GM18508 (cell line): ENCODE measurements around the gene CRACDL.
A peak's percentile ranks its signal among the peaks of the same experiment; 100 is the strongest.
"Not testable (repeated sequence)": the region's sequence is repeated elsewhere in the genome, so short reads cannot be mapped to it uniquely, and the experiment has no call there.

ENCODE experiments used
- ATAC-seq: cut with Tn5 transposase; IDR thresholded peaks from one replicate; pipeline ENCODE4 v1.9.1; 2021; ENCODE audit warnings: moderate number of reproducible peaks; ENCODE audit not compliant: insufficient read depth, unreplicated experiment

CRACDL gene

GRCh38 chr2:98761267-98761781 is 174.7 kb downstream of the CRACDL start:
- no peak for ATAC-seq

DNA sequence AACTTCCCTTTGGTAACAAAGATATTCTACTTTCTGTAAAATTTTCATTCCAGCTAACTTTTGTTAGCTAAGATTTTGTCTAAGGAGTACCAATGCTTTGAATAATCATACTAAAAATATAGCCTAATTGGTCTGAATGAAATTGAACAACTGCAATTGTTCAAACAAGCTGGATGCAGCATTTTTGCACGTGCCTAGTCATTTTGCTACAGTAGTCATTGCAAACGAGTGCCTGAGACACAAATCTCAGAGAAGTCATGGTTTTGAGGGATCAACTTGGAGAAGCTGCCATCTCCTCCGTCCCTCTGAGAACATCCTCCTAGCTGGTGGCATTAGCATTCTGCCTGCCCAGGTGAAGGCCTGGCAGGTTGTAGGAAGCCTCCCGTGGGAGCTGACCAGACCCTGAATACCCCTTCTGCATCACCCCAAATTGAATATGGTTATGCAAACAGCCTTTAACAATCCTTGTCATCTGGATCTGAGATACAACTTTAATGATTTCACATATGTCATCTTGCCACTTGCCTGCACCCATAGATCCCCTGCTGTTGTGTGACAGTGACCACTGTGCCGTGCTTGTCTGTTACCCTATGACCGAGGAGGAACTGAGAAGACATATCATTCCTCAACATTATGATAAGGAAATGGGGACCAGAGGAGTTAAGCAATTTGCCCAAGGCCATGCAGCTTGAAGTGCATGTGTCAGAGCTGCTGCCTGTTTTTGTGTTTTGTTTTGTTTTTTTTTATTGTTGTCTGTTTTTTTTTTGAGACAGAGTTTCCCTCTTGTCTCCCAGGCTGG is 176.0 kb downstream of the CRACDL start:
- no peak for ATAC-seq

DNA sequence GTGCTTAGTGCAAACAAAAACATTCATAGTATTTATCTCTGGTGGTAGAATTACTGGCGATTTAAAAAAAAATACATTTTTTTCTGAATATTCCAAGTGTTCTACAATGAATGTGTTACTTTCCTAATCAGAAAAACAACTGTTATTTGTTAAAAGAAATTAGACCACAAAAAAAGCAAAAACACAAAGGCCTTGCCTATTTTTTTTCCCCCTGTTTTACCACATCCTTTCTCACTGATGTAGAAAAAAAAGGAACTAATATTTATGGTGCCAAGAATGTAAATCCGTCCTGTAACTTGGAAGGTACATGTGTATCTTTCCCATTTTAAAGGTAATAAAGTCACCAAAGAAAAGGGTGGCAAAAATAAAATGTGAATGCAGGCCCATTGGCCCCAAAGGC is 176.7 kb downstream of the CRACDL start:
- no peak for ATAC-seq

DNA sequence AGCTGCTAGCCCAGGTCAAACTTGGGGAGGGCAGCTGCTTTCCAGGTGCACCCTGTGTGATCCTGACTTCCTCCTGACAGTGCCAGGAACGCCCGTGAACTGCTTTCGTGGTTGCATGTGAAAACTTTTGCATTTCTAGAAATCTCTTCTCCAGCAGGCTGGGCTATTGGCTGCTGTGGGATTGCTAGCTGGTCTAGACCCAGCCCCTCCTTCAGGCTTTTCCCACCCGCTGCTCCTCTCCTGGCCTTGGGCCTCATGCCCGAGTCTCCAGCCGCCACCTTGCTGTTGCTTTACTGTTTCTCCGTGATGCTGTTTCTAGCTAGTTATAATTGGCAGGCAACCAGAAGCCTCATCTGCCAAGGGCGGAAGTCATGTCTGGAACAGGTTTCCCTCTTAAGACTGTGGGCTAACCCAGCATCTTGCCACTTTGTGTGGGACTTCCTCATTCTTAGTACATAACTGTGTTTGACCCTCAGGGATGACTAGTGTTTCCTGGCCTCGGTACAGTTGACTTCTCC is 178.1 kb downstream of the CRACDL start:
- ATAC-seq, result peak; percentile 66

DNA sequence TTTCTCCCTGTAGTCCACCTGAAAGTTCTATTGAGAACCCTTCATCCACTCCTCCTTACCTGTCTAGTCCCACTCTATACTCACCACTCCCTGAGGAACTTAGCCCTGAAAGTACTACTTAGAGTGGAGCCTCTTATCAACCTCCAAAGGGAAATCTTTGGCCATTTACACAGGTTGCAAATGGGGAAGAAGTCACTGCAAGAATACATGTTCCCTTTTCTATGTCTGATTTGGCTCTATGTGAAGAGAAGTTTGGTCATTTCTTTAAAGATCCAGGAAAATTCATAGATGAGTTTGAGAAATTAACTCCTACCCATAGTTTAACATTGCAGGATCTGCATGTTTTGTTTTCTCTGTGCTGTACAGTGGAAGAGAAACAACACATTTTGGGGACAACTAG is 182.2 kb downstream of the CRACDL start:
- no peak for ATAC-seq

GRCh38 chr2:98752711-98753110 is 183.3 kb downstream of the CRACDL start:
- not testable (repeated sequence) for ATAC-seq

GRCh38 chr2:98751748-98752147 is 184.3 kb downstream of the CRACDL start:
- ATAC-seq, result no peak

GRCh38 chr2:98750593-98751282 is 185.3 kb downstream of the CRACDL start:
- no peak for ATAC-seq

DNA sequence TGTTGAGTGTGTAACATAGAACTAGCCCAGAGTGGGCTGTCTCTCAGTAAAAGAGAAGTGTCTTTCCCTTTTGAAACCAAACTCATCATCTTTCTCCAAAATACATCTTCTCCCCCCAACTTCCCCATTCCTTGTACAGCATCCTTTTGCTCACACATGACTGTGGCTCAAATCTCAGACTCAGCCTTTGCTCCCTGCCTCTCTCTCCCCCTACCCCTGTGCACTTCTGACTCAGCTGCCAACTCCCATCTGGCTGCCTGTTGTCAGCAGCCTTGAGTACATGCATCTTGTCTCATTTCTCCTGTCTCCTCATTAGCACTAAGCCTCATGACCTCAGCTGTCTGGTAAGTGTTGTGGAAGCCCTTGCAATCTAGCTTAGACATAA is 187.0 kb downstream of the CRACDL start:
- ATAC-seq, result no peak

DNA sequence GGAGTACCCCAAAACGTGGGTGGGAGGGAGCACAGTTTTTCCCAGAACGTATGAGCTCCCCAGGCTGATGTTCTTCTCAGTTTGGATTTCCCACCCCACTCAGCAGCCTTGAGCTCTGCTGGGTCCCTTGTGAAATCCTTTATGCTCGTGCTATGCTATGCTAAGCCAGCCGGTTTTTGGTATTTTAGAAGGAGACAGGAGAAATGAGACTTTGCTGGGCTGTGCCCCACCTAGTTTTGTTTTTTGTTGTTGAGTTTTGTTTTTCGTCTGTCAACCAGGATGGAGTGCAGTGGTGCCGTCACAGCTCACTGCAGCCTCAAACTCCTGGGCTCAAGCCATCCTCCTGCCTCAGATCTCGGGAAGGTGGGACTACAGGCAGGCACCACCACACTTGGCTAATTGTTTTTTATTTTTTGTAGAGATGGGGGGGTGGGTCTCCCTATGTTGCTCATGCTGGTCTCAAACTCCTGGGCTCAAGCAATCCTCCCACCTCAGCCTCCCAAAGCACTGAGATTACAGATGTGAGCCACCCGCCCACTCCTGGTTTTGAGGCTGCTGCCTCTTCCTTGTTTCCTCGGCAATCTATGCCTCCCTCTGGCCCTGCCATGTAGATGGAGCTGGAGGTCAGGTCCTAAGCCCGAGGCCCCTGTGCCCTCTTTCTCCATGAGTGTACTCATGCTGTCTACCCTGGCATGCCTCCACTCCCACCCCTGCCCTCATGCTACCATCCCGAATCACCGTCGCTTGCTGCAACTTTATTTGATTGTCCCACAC is 187.5 kb downstream of the CRACDL start:
- ATAC-seq, result no peak

DNA sequence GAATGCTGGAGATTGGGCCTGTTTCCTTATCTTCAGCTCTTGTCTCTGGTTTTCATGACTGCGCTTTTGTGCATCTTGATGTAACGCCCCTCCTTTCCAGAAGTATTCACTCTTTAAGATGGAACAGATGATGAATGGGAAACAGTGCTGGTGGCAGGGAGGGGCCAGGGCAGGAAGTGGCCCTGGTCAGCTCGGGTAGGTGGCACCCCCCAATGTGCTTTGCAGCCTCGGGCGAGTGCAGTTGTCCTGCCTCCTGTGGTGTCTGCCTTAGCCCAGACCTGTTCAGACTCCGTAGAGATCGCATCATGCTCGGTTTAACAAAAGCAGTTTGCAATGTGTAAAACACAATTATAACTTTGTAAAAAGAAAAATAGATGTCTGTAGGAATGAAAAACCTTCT is 188.1 kb downstream of the CRACDL start:
- no peak for ATAC-seq

GRCh38 chr2:98746426-98746825 is 189.6 kb downstream of the CRACDL start:
- no peak for ATAC-seq

DNA sequence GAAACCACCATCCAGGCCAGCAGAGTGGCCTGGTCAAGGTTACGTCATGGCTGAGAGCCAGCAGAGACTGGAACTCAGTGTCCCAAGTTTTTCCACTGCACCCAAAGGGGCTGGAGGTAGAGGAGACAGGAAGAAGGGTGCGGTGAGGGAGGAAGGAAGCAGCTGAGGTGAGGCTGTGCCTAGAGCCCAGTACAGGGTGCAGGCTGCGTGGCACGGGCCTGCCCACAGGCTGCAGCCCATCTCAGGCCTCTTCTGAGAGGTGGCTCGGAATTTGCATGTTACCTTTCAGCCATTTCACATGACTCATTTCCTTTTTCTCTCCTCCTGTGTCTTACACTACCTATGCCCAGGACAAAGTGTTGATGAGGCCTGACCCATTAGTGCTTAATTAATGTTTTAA is 191.4 kb downstream of the CRACDL start:
- no peak for ATAC-seq
